ENCODE results near the gene BMP8A.
"Not testable (repeated sequence)": the region's sequence is repeated elsewhere in the genome, so short reads cannot be mapped to it uniquely, and the experiment has no call there.

BMP8A gene

GRCh38 chr1:39483276-39483675 is 8.2 kb upstream of the BMP8A start:
- DNase-seq (ENCODE audit: low spot score): no peak

DNA sequence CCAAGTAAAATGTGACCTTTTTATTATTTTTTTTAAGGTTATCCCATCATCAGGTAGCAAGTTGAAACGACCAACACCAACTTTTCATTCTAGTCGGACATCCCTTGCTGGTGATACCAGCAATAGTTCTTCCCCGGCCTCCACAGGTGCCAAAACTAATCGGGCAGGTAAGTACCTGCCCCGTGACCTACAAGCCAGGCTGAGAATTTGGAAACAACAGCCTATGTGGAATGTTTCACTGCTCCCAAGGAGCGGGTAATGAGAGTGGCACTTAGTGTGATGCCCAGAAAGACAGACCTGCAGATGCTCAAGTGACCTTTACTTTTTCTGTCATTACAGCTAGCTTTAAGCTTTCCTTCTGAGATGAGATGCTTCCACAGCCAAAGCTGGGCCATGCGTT is 6.9 kb upstream of the BMP8A start:
- DNase-seq (ENCODE audit: low spot score): no peak

DNA sequence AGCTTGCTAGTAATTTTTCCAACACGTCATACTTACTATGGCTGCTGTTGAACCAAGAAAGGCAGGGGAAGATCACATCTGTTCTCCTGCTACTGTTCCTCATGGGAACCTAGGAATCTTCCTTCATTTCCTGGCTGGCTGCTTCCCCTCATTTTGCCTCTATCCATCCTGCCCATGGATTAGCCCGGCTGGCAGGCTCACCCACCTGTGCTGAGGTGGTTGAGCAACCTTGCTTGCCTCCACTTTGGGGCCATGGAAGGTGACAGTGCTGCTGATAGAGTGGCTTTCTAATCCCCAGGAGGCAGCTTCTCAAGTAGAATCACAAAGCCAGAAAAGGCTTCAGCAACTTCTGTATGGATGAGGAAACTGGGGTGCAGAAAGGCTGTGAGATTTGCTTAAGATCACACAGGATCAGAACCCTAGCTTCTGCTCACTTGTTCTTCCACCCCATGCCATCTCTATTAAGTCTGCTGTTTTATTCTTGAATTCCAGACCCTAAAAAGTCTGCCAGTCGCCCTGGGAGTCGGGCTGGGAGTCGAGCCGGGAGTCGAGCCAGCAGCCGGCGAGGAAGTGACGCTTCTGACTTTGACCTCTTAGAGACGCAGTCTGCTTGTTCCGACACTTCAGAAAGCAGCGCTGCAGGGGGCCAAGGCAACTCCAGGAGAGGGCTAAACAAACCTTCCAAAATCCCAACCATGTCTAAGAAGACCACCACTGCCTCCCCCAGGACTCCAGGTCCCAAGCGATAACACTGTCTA is 6.2 kb upstream of the BMP8A start:
- no peak for DNase-seq (ENCODE audit: low spot score)

DNA sequence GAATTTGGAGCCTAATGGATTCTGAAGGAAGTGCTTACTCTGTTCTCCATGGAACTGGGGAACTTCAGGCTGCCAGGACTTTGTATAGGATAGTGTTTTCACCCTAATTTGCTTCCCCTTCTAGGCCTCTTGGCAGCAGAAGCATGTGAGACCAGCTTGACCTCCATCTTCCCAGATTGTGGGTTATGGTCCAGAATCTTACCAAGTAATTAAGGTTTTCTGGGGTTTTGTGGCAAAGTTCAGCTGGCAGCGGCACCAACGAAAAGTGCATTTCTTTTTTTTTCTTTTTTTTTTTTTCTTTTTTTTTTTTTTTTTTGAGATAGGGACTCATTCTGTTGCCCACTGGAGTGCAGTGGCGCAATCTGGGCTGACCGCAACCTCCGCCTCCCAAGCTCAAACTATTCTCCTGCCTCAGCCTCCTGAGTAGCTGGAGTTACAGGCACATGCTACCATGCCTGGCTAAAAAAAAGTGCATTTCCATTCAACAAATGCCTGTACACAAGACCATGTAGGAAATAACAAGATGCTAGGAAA is 3.4 kb upstream of the BMP8A start:
- DNase-seq (ENCODE audit: low spot score): no peak

- DNase-seq (ENCODE audit: low spot score): no peak
Observed at GRCh38 chr1:39488793-39489566, 2.5 kb upstream of the BMP8A start.

- DNase-seq (ENCODE audit: low spot score): no peak
Observed at GRCh38 chr1:39489567-39490239, 1.7 kb upstream of the BMP8A start.

- DNase-seq (ENCODE audit: low spot score): no peak
Observed at GRCh38 chr1:39490596-39491145, 765 bp upstream of the BMP8A start.

DNA sequence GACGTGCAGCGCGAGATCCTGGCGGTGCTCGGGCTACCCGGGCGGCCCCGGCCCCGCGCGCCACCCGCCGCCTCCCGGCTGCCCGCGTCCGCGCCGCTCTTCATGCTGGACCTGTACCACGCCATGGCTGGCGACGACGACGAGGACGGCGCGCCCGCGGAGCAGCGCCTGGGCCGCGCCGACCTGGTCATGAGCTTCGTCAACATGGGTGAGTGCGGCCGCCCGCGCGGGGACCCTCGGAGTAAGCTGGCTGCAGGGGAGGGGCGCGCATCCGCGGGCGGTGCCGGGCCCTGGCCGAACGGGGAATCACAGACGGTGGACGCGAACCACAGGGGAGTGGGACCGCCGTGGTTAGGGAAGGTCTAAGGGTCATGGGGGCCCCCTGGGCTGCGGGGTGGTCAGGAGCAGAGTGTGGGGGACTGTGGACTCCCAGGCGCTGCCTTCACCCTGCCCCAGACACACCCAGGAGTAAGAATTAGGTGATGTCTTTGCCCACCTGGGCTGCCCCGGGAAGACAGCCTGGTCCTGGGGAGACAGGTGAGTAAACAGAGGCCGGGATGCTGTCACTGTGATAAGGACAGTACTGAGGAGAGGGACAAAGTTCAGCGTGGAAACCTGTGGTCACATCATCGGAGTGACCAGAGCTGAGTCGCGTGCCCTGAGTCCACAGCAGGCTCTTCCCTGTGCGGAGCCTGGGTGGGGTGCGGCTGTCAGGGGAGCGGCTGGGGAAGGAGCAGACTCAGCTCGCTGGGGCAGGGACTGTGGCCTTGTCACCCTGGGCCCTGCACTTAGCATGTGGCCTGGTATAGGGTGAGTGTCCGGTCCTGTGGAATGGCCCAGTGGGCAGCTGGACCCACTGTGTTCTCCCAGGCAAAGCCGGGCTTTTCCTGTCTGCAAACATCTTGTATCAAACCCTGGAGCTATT is 944 bp downstream of the BMP8A start:
- not testable (repeated sequence) for DNase-seq (ENCODE audit: low spot score)

DNA sequence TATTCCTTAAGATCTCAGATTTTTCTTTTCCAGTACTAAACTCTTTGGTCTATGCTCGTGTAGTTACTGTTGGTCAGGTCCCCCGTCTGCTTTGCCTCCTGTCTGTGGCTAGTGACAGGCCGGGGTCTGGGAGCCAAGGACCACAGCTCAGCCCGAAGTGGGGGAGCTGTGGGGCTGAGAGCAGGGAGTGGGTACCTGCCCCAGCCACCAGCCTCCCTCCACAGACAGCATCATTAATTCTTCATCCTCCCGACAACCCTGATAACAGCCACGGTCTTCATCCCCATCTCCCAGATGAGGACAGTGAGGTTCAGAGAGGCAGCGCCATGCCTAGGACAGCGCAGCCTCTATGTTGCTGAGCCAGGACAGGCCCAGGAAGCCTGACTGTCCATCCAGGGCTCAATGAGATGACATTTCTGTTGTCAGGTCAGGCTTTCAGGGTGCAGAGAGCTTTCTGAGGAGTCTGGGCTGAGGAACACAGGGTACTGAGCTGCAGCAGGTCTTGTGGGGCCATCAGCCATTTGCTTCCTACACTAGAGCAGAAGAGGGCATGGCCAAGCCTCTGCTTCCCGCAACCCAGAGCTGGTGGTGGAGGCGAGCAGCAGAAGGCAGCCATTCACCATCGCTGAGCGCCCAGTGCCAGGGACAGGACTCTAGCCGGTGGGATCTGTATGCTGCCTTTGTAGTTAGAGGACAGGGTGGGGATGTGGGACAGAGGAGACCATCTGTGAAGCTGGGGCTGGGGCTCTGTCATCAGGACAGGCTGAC is 1.8 kb downstream of the BMP8A start:
- not testable (repeated sequence) for DNase-seq (ENCODE audit: low spot score)

- no peak for DNase-seq (ENCODE audit: low spot score)
Observed at GRCh38 chr1:39494671-39495410, 3.4 kb downstream of the BMP8A start.

- DNase-seq (ENCODE audit: low spot score): not testable (repeated sequence)
Observed at GRCh38 chr1:39496520-39496919, 5.1 kb downstream of the BMP8A start.

DNA sequence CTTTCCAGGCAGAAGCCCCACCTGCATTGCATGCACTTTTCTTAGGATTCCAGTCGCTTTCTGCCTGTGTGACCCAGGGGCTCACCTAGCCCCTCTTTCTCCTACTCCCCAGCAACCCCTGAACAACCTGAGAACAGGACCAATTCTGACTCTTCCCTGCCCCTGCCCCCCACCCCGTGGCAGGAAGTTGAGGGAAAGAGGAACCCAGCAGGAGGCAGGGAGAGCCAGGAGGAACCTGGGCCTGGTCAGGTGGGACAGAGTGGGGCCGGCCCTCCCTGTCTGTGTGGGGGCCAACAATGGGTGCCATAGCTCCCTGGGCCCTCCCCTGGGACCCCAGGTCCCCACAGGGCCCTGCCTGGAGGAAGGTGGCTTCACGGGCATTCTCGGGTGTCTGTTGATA is 6.1 kb downstream of the BMP8A start:
- no peak for DNase-seq (ENCODE audit: low spot score)

GRCh38 chr1:39498096-39498710 is 6.8 kb downstream of the BMP8A start:
- not testable (repeated sequence) for DNase-seq (ENCODE audit: low spot score)

DNA sequence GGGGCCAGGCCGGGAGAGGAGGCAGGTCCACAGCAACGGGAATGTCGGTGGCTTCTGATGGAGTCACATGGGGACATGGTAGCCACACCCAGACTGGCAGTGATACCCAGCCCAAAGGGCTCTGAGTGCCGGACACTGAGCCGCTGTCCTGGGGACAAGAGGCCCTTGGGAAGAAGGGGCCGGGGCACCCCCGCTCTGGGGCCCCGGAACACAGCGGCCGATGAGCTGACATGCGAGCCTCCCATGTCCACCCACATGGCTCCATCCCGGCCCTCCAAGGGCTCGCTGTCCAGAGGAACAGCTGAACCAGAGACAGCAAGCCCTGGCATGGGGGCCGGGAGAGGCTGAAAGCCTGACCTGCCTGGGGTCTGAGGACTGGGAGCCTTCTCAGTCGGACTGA is 7.4 kb downstream of the BMP8A start:
- not testable (repeated sequence) for DNase-seq (ENCODE audit: low spot score)

- DNase-seq (ENCODE audit: low spot score): no peak
Observed at GRCh38 chr1:39499668-39500067, 8.2 kb downstream of the BMP8A start.

DNA sequence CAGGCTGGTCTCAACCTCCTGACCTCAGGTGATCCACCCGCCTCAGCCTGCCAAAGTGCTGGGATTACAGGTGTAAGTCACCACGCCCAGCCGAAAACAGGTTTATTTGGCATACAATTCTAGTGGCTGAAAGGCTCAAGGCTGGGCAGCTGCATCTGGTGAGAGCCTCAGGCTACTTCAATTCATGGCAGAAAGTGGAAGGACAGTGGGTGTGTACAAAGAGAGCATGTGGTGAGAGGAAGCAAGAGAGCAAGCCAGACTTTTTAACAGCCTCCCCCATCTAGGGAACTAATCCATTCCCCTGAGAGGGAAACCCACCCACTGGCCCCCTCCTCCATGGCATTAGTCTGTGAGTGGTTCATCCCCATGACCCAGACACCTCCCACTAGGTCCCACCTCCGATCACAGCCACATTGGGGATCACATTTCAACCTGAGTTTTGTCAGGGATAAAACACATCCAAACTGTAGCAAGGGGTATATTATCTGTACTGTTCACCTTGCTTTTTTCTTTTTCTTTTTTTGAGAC is 9.5 kb downstream of the BMP8A start:
- no peak for DNase-seq (ENCODE audit: low spot score)

- DNase-seq (ENCODE audit: low spot score): no peak
Observed at GRCh38 chr1:39501666-39502065, 10.2 kb downstream of the BMP8A start.

GRCh38 chr1:39504436-39504835 is 13.0 kb downstream of the BMP8A start:
- DNase-seq (ENCODE audit: low spot score): not testable (repeated sequence)

DNA sequence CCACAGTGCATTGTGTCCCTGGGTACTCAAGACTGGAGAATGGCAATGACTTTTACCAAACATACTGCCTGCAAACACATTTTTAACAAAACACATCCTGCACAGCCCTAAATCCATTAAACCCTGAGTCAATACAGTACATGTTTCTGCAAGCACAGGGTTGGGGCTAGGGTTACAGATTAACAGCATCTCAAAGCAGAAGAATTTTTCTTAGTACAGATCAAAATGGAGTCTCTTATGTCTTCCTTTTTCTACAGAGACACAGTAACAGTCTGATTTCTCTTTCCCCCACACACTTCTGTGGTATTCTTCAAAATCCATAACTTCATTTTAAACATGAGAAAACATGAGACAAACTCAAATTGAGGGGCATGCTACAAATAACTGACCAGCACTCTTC is 13.9 kb downstream of the BMP8A start:
- no peak for DNase-seq (ENCODE audit: low spot score)
